ENCODE data around the gene DTX4.

DTX4 gene

GRCh38 chr11:59214141-59214893 lies 42.4 kb downstream of the DTX4 start:
- no peaks in the 10 kb centered on the region for H3K27me3 ChIP-seq
- H3K4me3 ChIP-seq = no peak overlapping the region
- no peaks in the 10 kb centered on the region for H3K9me3 ChIP-seq
- no peaks in the 10 kb centered on the region for H3K4me1 ChIP-seq
- TF ChIP-seq CTCF (IDR thresholded peaks at IDR 0.05) = no peak
- no peak overlapping the region for H3K27ac ChIP-seq
- DNase-seq = no peak
- H3K36me3 ChIP-seq = no peaks in the 10 kb centered on the region
- intact Hi-C loops (cut with DNase I; ENCODE audit: low total_unique reads) = no loop called here

- intact Hi-C loops (cut with DNase I; ENCODE audit: low total_unique reads) = no loop called here
- Histone ChIP-seq H3K9me3 (no peaks in the 10 kb centered on the region), H3K27me3 (no peaks in the 10 kb centered on the region), H3K4me3 (no peak overlapping the region), H3K27ac (no peak overlapping the region), H3K36me3 (no peaks in the 10 kb centered on the region), H3K4me1 (peaks cover 0 to 9% (median 3%) of the 10 kb centered on the region in 4 donors)
- peak in 1 of 2 donors; percentile 63 for DNase-seq
- TF ChIP-seq CTCF (IDR thresholded peaks at IDR 0.05) = no peak
Measured at GRCh38 chr11:59216641-59217564, 45.0 kb downstream of the DTX4 start.

GRCh38 chr11:59218319-59218718 lies 46.4 kb downstream of the DTX4 start:
- intact Hi-C loops (cut with DNase I; ENCODE audit: low total_unique reads) = no loop called here
- Histone ChIP-seq H3K4me1 (peaks cover 0 to 11% (median 3%) of the 10 kb centered on the region in 4 donors), H3K27ac (no peak overlapping the region), H3K4me3 (no peak overlapping the region), H3K27me3 (no peaks in the 10 kb centered on the region), H3K9me3 (no peaks in the 10 kb centered on the region), H3K36me3 (no peaks in the 10 kb centered on the region)
- no peak for DNase-seq
- TF ChIP-seq CTCF (IDR thresholded peaks at IDR 0.05) = no peak

- Histone ChIP-seq H3K36me3 (no peaks in the 10 kb centered on the region), H3K4me1 (peaks cover 0 to 11% (median 3%) of the 10 kb centered on the region in 4 donors), H3K27ac (no peak overlapping the region), H3K4me3 (no peak overlapping the region), H3K27me3 (no peaks in the 10 kb centered on the region), H3K9me3 (no peaks in the 10 kb centered on the region)
- intact Hi-C loops (cut with DNase I; ENCODE audit: low total_unique reads) = no loop called here
- TF ChIP-seq CTCF (IDR thresholded peaks at IDR 0.05) = no peak
- no peak for DNase-seq
Measured at GRCh38 chr11:59218893-59219292, 47.0 kb downstream of the DTX4 start.

- intact Hi-C loops (cut with DNase I; ENCODE audit: low total_unique reads) = no loop called here
- no peak for DNase-seq
- Histone ChIP-seq H3K36me3 (no peaks in the 10 kb centered on the region), H3K4me3 (no peak overlapping the region), H3K27ac (no peak overlapping the region), H3K27me3 (no peaks in the 10 kb centered on the region), H3K9me3 (no peaks in the 10 kb centered on the region), H3K4me1 (peaks cover 0 to 11% (median 3%) of the 10 kb centered on the region in 4 donors)
- no peak for TF ChIP-seq CTCF (IDR thresholded peaks at IDR 0.05)
Measured at GRCh38 chr11:59219836-59220235, 47.9 kb downstream of the DTX4 start.

All from tibial artery (tissue), 4 donors.